HG02884 (cell line): ENCODE measurements around the gene SNAPC4.

Experiments
- ATAC-seq: cut with Tn5 transposase; IDR thresholded peaks from one replicate; pipeline ENCODE4 v1.9.1; 2021; ENCODE audit warnings: mild to moderate bottlenecking, moderate library complexity; ENCODE audit not compliant: unreplicated experiment

The SNAPC4 gene

DNA sequence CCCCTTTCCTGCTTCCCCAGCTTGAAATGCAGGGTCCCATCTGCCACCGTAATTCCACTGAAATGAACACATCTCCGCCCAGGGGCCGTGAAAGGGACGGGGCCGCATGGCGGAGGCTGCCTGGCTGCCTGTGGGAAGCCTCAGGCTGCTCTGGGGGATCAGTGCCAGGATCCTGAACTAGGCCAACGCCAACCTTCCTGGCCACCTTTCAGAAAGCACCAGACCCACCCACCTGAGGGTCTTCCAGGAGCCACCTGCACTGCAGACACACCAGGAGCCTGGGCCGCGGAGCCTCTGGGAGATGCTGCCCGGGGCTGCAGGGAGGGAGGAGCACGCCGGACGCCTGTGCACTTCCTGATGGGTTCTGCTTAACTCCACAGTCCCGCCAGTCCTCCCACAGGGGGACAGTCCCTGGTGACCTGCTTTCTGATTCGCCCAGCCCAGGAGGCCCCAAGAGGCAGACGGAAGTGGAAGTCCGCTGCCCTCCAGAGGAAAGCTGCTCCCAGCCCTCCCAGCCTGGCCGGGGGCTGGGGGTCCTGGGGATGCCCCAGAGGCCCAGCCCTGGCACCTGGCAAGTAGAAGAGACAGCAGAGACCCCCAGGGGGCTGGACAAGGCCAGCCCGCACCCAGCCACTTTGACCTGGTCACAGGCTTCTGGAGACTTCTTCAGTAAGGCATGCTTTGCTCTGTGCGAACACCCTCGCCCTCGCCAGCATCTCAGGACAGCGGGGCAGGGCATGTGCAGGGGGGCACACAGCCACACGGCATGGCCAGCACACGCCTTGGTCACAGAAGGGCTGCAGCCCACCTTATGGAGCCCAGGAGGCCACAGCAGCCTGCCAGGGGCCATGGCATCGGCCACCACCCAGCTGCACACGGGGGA is 26.4 kb downstream of the SNAPC4 start, which contains the start of gene CARD9:
Gene CARD9 (minus strand): TSS at position 370 of the 883 bp plus-strand sequence. CDS start 1,591 bp downstream, outside the sequence.
- no peak for ATAC-seq

DNA sequence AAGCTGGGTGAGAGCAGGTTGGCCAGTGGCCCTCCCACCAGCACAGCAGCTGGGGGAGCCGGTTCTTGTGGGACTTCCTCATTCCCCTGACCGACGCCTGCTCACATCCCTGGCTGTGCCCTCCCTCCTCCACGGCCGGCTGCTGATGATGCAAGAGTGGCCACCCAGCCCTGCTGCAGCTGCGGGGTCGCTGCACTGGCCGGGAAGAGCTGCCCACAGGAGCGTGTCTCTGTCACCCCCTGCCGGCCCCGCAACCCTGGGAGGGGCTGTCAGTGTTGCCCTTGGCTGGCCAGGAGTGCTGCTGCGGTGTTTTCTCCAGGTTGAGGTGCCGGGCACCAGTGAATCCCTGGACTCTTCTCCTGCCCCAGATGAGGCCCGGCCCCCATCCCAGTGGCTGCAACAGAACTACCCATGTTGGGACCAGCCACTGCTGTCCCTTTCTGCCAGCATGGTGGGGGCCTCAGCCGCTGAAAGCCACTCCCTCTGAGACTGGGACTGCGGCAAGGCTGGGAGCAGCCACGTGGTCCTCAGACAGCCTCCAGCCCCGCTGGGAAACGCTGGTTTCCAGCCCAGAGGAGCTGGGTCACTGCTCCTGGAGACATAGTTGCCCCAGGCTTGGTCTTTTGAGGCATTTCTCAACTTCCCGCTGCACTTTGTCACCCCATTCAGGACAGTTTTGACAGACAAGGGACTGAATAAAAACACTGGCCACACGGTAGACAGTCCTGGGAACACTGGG is 27.2 kb downstream of the SNAPC4 start:
- no peak for ATAC-seq

DNA sequence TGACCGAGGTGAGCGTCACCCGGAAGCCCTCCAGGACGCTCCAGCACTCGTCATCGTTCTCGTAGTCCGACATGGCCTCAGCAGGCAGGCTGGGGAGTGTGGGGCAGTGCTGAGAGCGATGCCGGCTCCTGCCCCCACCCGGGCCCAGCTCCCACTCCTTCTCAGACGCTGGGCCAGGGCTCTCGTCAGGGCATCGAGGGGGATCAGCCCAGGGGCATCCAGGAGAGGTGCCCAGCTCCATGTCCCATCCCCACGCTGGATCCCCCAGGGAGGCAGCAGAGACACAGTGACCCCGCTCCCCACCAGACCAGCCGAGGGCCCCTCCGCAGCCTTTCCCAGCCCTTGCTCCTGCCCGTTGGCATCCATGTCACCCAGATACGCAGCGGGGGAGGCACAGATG is 28.0 kb downstream of the SNAPC4 start:
- ATAC-seq, result no peak

DNA sequence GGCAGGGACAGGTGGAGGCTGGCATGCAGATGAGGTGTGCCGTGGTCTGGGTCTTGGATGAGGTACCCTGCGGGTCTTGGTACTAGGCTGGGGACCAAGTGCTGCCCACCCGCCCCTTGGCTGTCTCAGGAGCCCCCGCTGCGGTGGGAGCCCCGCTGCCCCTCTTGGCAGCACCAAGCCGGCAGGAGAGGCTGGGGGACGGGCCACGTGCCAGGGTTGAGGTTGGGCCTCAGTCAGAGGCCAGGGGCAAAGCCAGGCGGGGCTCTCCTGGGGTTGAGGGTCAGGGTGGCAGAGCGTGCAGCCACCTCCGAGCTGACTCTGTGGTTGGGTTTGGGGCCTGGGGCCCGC is 28.5 kb downstream of the SNAPC4 start:
- ATAC-seq, result no peak

DNA sequence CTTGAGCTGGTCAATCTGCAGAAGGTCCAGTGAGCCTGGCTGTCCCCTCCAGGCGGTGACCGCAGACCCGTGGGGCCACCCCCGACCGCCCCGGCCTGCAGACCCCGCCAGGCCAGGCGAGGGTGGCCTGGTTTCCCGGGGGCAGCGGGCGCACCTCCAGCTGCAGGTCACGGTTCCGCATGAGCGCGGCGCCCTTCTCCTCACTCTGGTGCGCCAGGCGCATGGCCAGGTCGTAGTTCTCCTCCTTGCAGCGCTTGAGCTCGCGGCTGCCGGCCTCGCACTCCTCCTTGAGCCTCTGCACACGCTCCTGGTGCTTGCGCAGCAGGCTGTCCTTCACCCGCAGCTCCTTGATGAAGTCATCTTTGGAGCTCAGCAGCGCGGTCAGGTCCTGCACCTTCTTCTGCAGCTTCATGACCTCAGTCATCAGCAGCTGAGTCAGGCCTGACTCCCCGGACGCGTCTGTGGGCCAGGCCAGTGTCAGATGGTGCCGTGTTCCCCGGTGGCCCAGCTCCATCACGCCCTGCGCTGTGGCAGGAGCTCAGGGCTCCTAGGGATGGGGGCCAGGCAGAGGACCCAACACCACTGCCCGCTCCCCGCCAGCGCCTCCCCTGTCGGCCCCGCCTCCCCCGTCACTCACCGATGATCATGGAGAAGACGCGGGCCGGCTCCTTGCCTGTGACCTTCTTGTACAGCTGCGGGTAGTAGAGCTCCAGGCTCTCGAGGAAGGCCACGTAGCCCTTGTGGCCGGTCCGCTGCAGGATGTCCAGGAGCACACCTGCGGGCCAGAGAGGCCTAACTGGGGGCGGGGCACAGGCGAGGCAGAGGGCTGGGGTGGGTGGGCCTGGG is 29.1 kb downstream of the SNAPC4 start:
- no peak for ATAC-seq

DNA sequence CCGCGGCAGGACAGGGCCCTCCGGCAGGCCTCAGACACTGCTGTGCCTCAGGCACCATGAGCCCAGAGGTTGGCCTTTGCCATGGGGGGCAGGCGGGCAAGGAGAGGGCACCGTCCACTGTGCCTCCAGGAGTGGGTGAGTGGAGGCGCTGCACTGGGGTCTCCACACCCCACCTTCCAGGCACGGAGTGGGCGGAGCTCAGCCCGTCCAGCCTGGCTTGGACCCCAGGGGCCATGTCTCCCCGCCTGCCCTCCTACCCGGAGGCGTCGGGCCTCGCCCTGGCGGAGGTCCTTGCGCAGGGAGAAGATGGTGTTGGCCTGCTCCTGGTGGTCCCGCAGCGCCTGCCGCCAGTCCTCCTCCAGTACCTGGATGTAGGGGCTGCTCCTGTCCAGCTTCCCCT is 29.9 kb downstream of the SNAPC4 start:
- no peak for ATAC-seq

DNA sequence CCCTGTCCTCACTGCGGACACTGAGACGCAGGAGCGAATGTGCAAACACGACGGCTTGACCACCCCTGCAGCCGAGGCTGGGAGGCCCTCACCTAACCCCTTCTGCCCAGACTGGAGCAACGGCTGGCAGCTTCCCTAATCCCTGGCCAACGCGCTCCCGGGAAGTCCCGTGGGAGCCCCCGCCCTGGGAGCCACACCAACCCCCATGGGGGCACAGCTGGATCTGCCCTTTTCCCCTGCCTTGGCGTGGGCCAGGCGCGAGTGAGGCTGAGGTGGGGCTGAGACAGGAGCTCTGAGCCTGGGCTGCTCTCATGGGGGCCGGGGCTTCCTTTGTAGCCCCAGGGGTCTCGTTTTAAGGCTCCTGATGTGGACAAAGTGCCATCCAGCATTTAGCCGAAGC is 31.8 kb downstream of the SNAPC4 start:
- ATAC-seq, result no peak

DNA sequence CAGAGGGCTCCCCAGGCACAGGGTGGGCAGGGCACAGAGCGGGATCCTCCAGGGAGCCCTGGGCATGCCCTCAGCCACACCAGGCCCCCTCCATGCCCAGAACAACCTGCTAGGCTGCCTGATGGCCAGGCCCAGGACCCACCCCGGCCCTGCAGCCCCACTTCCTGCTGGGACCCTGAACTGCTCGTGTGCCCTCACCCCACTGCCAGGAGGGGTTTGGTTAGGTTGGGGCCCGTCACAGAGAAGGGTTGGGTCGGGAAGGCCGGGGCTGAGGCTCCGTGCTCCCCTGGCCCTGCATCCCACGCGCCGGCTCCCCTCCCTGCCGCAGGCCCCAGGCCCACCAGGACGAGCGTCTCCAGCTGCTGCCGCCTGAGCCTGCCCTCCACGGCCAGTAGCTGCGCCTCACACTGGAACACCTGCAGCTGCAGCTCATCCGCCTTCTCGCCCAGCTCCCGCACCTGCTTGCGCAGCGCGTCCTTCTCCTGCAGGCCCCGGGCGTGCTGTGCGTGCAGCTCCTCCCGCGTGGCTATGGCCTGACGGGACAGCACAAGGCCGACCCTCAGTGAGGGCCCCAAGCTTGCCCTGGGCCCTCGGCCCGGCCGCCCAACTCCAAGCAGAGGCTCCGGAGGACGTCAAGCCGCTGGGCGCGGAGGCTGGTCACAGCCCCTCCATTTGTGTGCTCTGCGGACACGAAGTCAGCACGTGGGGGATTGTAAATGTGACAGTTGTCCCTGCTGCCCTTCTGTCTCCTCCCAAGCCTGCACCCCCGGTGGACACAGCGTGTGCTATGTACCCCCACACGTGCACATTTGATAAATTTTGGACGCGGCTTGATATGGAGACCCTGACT is 32.4 kb downstream of the SNAPC4 start:
- no peak for ATAC-seq

DNA sequence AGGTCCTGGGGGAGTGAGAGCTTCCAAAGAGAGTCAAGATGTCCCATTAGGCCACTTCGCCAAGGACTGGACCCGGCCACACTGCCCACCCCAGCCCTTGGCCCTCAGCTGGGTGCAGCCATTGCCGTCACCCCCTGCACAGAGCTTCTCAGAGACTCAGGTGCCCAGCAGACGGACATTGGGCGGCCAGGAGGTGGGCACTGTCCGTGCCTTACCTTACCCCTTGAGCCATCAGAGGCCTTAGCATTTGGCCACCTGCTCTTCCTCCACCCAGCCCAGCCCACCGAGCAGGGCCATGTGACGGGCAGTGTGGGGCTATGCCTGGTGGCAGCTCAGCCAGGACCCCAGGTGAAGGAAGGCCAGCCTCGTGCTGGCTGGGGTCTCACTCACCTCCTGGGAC is 33.1 kb downstream of the SNAPC4 start:
- ATAC-seq, result no peak

DNA sequence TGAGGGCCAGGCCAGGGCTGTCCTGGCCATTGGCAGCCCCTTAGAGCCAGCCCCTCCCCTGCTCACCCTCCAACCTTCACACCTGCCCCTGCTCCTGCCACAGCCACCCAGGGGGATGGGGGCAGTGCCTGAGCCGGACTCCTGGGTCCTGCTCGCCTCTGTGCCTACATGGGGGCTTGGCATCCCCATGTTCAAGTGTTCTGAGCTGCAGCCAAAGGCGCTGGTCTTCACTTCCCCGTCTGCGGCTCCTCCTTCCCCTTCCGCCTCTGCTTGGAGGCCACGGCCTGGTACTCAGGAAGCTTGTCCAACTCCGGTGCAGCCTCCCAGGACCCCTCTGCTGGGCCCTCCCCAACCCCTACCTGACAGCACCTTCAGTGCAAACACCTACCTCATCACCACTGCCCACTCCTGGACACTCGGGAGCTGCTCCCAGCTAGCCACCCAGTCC is 34.2 kb downstream of the SNAPC4 start:
- no peak for ATAC-seq

DNA sequence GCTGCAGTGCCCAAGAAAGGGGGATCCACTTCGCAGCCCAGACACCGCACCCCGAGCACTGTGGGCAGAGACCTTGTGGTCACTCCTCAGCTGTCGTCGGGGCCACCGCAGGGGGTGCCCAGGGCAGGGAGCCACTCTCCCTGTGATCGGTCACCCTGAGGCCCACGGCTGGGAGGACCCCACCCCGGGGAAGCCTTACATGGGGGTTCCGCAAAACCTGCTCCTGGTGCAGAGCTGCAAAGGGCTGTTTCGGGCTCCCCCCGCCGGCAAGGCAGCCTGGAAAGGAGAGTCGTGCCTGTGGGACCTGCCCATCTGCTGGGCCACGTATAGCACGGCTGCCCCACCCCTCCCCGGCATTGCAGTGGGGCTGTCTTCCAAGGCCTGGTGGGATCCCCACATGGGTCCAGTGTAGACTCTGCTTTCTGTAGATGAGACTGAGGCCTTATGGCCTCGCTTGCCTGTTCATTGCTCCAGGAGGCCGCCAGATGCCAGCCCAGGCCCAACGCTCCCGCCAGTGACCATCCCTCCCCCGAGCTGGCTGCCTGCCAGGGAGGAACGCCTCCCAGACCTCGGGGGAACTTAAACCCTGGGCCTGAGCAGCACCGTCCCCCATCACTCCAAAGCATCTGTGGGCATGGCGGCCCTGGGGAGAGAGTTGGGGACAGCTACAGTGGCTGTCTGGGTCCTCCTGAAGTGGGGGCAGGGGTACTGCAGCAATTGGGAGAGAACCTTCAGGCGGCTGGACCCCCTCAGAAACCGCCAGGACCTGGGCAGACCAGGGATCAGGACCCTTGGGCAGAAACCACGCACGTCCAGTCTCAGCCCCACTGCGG is 34.8 kb downstream of the SNAPC4 start:
- ATAC-seq, result no peak

DNA sequence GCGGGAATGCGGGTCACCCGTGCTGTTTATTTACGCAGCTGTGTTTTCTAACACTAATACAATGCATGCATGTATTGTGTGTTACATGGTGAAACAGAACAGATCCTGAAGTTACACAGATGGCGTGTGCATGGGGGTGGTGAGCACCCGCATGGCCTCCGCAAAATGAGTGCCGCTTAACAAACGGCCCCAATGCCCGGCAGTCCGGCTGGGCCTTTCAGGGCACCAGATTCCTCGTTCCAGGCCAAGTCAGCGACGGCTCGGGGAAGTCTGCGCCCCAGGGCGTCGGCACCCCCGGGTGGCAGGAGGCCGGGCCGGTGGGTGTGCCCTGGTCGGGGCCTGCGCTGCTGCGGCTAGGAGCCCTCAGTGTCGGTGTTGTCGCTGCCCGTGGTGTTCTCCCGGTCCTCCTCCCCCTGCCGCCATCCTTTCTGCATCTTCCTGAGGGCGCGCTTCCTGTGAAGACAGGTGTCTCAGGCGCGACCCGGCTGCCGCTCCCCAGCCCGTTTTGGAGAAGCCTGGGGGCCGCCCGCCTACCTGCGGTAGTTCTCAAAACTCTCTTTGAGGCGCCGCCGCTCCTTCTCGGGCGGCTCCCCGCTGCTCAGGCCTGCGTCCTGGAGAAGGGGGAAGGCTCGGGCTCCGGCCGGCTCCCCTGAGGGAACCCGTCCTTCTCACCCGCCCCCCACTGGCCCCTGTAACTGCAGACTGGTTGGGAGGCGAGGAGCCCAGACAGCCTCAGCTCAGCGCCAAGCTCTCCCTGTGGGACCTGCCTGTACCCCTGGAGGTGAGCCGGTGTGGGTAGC is 35.8 kb downstream of the SNAPC4 start:
- no peak for ATAC-seq

DNA sequence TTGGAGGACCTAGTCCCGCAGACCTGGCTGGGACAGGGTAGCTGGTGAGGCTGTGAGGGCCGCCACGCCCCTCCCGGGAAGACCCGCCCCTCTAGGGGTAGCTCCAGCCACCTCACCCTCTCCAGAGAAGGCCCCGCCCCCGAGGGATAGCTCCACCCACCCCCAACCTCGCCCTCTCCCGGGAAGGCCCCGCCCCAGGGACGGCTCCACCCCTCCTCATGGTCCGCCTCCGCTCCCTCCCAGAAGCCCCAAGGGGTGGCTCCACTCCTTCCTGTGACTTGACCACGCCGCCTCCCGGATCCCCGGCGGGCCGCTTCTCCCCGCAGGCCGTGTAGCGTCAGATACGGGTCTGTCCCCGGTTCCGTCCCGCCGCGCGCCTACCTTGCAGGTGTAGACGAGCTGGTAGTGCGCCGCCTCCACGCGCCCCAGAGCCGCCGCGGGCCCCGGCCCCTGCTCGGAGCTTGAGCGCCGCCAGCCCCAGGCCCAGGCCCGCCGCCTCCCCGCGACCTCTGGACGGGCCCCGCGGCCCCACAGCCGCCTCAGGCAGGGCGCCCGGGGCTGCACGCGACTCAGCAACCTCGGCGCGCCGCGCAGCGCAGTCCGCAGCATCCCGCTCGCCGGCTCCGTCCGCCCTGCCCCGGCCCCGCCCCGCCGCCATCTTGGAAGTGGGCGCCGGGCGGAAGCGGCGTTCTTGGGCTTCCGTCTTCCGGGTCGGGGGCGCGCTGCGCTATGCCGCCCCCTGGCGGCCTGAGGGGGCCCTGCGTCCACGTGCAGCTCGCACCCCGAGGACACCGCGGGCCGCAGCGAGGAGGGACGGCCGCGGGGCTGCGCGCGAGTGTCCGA is 36.6 kb downstream of the SNAPC4 start, which contains the start of gene DNLZ:
Gene DNLZ (minus strand): TSS at position 639 of the 843 bp plus-strand sequence. CDS start 30 bp downstream, at position 609.
- ATAC-seq, result peak; percentile 64

DNA sequence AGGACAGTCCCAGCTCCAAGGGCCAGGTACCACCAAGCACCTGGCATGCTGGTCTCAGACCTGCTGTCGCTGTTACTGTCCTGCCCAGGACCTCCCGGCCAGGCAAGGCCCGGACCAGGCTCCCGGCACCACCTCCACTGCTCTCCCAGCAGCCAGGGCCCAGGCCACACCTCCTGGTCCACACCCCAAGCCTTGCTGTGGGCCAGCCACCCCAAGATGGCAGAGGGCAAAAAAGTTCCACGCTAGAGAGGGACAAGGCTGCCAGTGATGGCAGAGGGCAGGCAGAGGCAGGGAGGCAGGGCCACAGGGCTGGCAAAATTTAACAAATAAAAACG is 37.6 kb downstream of the SNAPC4 start:
- no peak for ATAC-seq

DNA sequence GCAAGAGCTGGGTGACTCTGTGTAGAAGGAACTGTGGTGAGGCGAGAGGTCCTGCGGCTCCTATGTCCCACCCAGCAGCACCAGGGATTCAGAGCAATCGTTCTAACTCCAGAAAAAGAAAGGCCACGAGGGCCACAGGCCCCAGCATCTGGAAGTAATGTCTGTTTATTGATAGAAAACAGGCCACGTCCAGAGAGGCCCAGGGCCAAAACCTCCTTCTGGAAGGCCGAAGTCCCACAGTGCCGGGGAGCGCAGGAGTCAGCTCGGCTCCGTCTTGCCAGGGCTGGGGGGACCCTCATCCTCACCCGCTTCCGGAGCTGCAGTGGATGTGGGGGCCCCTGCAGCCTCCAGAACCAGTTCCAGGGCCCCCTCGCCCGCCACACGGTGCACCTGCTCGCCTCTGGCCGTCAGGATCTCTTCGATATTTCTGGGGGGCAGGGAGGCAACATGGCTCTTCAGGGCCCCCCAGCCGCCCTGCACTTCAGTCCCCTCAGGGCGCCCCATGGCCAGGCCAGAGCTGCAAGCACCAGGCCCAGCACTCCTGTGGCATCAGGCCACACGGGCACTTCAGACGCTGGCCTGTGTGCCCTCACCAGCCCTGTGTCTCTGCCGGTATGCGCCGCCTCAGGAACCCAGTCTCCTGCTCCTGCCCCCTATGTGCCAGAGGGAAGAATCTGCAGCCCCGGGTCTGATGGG is 38.1 kb downstream of the SNAPC4 start:
- no peak for ATAC-seq

DNA sequence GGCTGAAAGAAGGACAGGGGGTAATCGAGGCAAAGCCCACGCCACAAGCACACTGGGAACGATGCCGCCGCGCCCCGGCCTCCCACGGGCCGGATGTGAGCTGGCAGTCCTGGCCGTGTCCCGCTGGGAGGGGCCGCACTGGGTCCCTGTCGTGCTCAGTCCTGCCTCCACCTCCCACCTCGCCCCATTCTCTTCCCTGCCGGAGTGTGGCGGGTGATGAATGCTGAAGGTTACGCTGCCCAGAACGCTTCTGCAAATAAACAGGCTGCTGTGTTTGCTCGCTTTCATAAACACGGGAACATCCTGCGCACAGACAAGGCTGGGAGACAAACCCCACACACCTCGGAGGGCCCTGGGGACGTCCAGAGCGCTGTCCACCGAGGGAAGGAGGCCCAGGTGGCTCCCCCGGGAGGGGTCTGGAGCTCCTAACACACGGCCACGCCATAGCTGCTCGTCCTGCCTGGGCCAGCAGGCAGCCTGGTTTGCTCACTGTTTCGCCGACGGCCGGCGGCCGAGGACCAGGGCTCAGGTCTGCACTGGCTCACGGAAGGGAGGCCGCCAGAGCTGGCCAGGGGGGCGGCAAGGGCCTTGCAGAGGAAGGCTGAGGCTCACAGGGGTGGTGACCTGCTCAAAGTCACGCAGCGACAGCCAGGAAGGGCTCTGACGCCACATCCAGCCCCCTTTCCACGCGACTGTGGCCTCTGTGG is 38.8 kb downstream of the SNAPC4 start:
- no peak for ATAC-seq
